Duodenal mucosa (tissue), 2 donors: ENCODE results near the gene CT45A7.
"Not testable (repeated sequence)": the region's sequence is repeated elsewhere in the genome, so short reads cannot be mapped to it uniquely, and the experiment has no call there.

Source experiments
- H3K27ac ChIP-seq: one replicate; pipeline ENCODE4 v1.7.0; 2013; ENCODE audit warnings: low read depth, low read length
- H3K27me3 ChIP-seq, 2 donors: one replicate each; pipeline ENCODE4 v1.7.0; 2013; ENCODE audit warnings: low read length in 2 of 2, control low read depth in 1 of 2; ENCODE audit not compliant: insufficient read depth in 2 of 2, control insufficient read depth in 1 of 2
- H3K36me3 ChIP-seq, 2 donors: one replicate each; pipeline ENCODE4 v1.7.0; 2013; ENCODE audit warnings: low read length in 2 of 2, control low read depth in 1 of 2; ENCODE audit not compliant: insufficient read depth in 2 of 2, control insufficient read depth in 1 of 2
- H3K4me1 ChIP-seq, 2 donors: one replicate each; pipeline ENCODE4 v1.7.0; 2013; ENCODE audit warnings: low read length in 2 of 2, control low read depth in 1 of 2; ENCODE audit not compliant: insufficient read depth in 2 of 2, control insufficient read depth in 1 of 2
- H3K4me3 ChIP-seq, 2 donors: one replicate each; pipeline ENCODE4 v1.7.0; 2013; ENCODE audit warnings: low read length in 2 of 2, low read depth in 1 of 2
- H3K9ac ChIP-seq, 2 donors: one replicate each; pipeline ENCODE4 v1.7.0; 2013; ENCODE audit warnings: low read length in 2 of 2, low read depth in 1 of 2
- H3K9me3 ChIP-seq, 2 donors: one replicate each; pipeline ENCODE4 v1.7.0; 2013; ENCODE audit warnings: low read length in 2 of 2, control low read depth in 1 of 2; ENCODE audit not compliant: control insufficient read depth in 1 of 2

Gene CT45A7, protein sequence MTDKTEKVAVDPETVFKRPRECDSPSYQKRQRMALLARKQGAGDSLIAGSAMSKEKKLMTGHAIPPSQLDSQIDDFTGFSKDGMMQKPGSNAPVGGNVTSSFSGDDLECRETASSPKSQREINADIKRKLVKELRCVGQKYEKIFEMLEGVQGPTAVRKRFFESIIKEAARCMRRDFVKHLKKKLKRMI

DNA sequence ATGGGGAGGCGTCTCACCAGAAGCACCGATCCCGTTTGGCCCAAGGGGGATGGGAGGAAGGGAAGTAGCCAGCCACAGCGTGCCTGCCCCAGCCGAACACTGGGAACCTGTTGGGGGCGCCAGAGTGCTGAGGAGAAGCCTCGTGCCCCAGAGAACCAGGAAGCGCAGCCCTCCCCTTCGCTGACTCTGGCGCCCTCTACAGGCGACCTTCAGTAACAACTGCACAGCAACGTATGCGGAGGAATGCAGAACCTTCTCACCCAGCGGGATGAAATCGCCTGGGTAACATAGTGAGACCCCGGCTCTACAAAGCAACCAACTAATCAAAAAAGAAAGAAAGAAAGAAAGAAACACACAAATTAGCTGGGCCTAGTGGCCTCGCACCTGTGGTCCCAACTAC lies at the start of gene CT45A7:
CT45A7 (minus strand) TSS at position 101 of the 400 bp plus-strand sequence. CDS start 3,747 bp downstream, outside the sequence.
- not testable (repeated sequence) for H3K9ac ChIP-seq, H3K27me3 ChIP-seq, H3K4me1 ChIP-seq, H3K27ac ChIP-seq, H3K4me3 ChIP-seq, H3K36me3 ChIP-seq, H3K9me3 ChIP-seq

DNA sequence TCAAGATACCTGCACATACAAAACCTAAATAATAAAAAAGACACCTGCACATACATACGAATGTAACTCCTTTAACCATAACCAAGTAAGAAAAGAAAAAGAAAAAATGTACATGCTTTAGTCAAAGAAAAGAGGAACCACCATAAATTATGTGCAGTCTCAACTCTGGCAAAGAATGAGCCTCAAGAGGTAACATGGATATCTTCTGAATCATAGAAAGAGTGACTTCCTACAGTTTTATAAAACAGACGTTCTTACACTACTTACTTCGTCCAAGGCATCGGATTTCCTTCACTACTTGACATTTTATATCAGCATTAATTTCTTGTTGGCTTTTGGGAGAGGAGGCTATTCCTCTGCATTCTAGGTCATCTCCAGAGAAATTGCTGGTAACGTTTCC lies 45.7 kb upstream of the CT45A7 start:
- not testable (repeated sequence) for H3K9ac ChIP-seq, H3K9me3 ChIP-seq, H3K27ac ChIP-seq, H3K4me3 ChIP-seq, H3K27me3 ChIP-seq, H3K36me3 ChIP-seq, H3K4me1 ChIP-seq

DNA sequence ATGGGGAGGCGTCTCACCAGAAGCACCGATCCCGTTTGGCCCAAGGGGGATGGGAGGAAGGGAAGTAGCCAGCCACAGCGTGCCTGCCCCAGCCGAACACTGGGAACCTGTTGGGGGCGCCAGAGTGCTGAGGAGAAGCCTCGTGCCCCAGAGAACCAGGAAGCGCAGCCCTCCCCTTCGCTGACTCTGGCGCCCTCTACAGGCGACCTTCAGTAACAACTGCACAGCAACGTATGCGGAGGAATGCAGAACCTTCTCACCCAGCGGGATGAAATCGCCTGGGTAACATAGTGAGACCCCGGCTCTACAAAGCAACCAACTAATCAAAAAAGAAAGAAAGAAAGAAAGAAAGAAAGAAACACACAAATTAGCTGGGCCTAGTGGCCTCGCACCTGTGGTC lies 34.6 kb upstream of the CT45A7 start, which contains the start of gene CT45A9:
CT45A9 (minus strand) TSS at position 101 of the 400 bp plus-strand sequence. CDS start 3,751 bp downstream, outside the sequence.
- H3K4me1 ChIP-seq, H3K27ac ChIP-seq, H3K9me3 ChIP-seq, H3K36me3 ChIP-seq, H3K9ac ChIP-seq, H3K27me3 ChIP-seq, H3K4me3 ChIP-seq: not testable (repeated sequence)

DNA sequence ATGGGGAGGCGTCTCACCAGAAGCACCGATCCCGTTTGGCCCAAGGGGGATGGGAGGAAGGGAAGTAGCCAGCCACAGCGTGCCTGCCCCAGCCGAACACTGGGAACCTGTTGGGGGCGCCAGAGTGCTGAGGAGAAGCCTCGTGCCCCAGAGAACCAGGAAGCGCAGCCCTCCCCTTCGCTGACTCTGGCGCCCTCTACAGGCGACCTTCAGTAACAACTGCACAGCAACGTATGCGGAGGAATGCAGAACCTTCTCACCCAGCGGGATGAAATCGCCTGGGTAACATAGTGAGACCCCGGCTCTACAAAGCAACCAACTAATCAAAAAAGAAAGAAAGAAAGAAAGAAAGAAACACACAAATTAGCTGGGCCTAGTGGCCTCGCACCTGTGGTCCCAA lies 17.4 kb upstream of the CT45A7 start, which contains the start of gene CT45A8:
CT45A8 (minus strand) TSS at position 101 of the 400 bp plus-strand sequence. CDS start 3,755 bp downstream, outside the sequence.
- H3K36me3 ChIP-seq, H3K27me3 ChIP-seq, H3K4me1 ChIP-seq, H3K9ac ChIP-seq, H3K4me3 ChIP-seq, H3K27ac ChIP-seq, H3K9me3 ChIP-seq: not testable (repeated sequence)

DNA sequence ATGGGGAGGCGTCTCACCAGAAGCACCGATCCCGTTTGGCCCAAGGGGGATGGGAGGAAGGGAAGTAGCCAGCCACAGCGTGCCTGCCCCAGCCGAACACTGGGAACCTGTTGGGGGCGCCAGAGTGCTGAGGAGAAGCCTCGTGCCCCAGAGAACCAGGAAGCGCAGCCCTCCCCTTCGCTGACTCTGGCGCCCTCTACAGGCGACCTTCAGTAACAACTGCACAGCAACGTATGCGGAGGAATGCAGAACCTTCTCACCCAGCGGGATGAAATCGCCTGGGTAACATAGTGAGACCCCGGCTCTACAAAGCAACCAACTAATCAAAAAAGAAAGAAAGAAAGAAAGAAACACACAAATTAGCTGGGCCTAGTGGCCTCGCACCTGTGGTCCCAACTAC lies 17.2 kb downstream of the CT45A7 start, which contains the start of gene CT45A2:
CT45A2 (minus strand) TSS at position 101 of the 400 bp plus-strand sequence. CDS start 3,747 bp downstream, outside the sequence.
- H3K9ac ChIP-seq, H3K4me1 ChIP-seq, H3K36me3 ChIP-seq, H3K27ac ChIP-seq, H3K4me3 ChIP-seq, H3K9me3 ChIP-seq, H3K27me3 ChIP-seq: not testable (repeated sequence)

DNA sequence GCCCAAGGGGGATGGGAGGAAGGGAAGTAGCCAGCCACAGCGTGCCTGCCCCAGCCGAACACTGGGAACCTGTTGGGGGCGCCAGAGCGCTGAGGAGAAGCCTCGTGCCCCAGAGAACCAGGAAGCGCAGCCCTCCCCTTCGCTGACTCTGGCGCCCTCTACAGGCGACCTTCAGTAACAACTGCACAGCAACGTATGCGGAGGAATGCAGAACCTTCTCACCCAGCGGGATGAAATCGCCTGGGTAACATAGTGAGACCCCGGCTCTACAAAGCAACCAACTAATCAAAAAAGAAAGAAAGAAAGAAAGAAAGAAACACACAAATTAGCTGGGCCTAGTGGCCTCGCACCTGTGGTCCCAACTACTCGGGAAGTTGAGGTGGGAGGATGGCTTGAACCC lies 34.4 kb downstream of the CT45A7 start, which contains the start of gene CT45A6:
CT45A6 (minus strand) TSS at position 101 of the 400 bp plus-strand sequence. CDS start 3,794 bp downstream, outside the sequence.
- H3K27me3 ChIP-seq, H3K4me1 ChIP-seq, H3K36me3 ChIP-seq, H3K27ac ChIP-seq, H3K9ac ChIP-seq, H3K9me3 ChIP-seq, H3K4me3 ChIP-seq: not testable (repeated sequence)

DNA sequence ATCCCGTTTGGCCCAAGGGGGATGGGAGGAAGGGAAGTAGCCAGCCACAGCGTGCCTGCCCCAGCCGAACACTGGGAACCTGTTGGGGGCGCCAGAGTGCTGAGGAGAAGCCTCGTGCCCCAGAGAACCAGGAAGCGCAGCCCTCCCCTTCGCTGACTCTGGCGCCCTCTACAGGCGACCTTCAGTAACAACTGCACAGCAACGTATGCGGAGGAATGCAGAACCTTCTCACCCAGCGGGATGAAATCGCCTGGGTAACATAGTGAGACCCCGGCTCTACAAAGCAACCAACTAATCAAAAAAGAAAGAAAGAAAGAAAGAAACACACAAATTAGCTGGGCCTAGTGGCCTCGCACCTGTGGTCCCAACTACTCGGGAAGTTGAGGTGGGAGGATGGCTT lies 51.7 kb downstream of the CT45A7 start, which contains the start of gene CT45A5:
CT45A5 (minus strand) TSS at position 101 of the 400 bp plus-strand sequence. CDS start 3,774 bp downstream, outside the sequence.
- not testable (repeated sequence) for H3K9me3 ChIP-seq, H3K9ac ChIP-seq, H3K27ac ChIP-seq, H3K27me3 ChIP-seq, H3K4me3 ChIP-seq, H3K36me3 ChIP-seq, H3K4me1 ChIP-seq
